Ishikawa (cell line): Measurements from ENCODE around the gene COL11A1.

Source experiments
- CEBPB ChIP-seq: IDR thresholded peaks from 2 replicates; pipeline ENCODE4 v1.6.1; 2012
- CREB1 ChIP-seq: IDR thresholded peaks from 2 replicates; pipeline ENCODE4 v1.6.1; 2012; ENCODE audit warnings: low read depth
- EGR1 ChIP-seq: IDR thresholded peaks from 2 replicates; pipeline ENCODE4 v1.6.1; 2012
- EP300 ChIP-seq: IDR thresholded peaks from 2 replicates; pipeline ENCODE4 v1.6.1; 2012; ENCODE audit warnings: borderline replicate concordance
- MAX ChIP-seq: IDR thresholded peaks from 2 replicates; pipeline ENCODE4 v1.6.1; 2012
- RAD21 ChIP-seq: IDR thresholded peaks from 2 replicates; pipeline ENCODE4 v1.6.1; 2012; ENCODE audit warnings: low read depth
- REST ChIP-seq: IDR thresholded peaks from 2 replicates; pipeline ENCODE4 v1.6.1; 2012; ENCODE audit warnings: low read depth, mild to moderate bottlenecking
- TAF1 ChIP-seq: IDR thresholded peaks from 2 replicates; pipeline ENCODE4 v1.6.1; 2012; ENCODE audit warnings: low read depth, mild to moderate bottlenecking
- TCF12 ChIP-seq: IDR thresholded peaks from 2 replicates; pipeline ENCODE4 v1.6.1; 2012; ENCODE audit warnings: low read depth
- TEAD4 ChIP-seq: IDR thresholded peaks from 2 replicates; pipeline ENCODE4 v1.6.1; 2012
- ZBTB7A ChIP-seq: IDR thresholded peaks from 2 replicates; pipeline ENCODE4 v1.6.1; 2012; ENCODE audit warnings: low read depth

- TF ChIP-seq MAX (no peak), EP300 (no peak), TCF12 (no peak), ZBTB7A (no peak), REST (no peak), CEBPB (no peak), RAD21 (no peak), TAF1 (no peak), TEAD4 (no peak), CREB1 (no peak), EGR1 (no peak)
Measured at GRCh38 chr1:103144681-103145080, 36.4 kb upstream of the COL11A1 start.
